Measurements from ENCODE around the gene LDLRAD4.

The LDLRAD4 gene

DNA sequence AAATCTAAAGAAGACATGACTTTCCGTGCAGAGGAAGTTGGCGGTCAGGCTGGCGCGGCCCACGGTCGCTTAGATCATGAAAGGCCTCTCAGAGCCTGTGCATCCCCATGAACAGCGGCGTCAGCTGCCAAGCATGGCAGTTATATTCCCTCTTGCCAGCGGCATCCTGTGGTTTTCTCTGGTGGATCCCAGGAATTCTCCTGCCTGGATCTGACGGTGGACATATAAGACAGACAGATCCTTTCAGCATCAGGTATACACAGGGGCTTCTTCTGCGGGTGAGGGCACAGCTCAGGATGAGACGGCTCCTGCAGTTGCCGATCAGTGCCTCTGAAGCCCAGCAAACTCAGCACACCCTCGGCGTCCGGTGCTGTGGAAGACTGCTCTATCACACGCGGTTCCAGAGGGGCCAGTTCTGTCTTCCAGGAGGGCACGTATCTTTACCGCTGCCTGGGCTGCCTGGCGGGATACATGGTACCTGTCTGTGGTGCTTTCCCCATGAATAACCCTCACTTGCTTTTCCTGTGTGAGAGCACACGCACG lies 157.8 kb downstream of the LDLRAD4 start:
- DNase-seq: peak; percentile 65

DNA sequence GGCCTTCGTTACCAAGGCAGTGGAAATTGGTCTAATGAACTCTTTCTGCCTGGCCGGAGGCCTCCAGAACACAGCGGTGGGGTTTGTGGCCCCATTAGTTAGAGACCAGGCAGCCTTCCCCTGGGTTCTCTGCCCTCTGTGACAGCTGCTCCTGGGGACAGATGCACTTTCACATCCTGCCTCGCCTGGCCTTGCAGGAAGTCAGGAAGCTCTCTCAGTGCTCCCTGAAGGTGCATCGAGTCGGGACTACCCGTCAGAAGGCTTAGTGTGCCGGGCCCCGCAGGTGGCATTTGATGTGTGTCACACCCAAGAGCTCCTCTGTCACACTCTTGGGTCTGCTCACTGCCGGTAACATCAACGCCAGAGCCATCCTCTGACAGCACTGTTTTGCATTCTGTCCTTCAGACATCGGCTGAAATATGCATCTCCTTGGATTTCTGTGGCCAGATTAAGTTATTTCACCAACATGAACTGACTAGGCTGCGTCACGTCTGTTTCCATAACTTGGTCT lies 158.3 kb downstream of the LDLRAD4 start:
- peak; percentile 75 for DNase-seq

DNA sequence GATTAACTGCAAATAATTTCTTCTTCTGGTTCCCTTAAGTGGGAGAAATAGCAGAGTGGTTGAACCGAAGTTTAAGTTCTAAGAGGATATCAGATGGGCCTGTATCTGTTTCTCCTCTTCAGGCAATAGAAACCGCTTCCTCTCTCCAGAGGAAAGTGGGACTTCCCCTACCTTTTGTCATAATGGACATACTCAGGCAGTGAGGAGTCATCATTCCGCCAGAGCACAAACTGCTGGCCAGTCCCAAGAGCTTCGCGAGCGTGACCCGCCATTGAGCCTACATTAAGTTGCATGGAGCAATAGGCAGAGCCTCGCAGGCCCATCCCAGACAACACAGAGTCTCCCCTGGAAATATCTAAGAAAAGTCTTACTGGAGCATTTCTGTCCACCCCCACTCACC lies 158.9 kb downstream of the LDLRAD4 start:
- peak; percentile 58 for DNase-seq

GRCh38 chr18:13378150-13378549 lies 159.6 kb downstream of the LDLRAD4 start:
- DNase-seq: peak; percentile 54

- no peak for DNase-seq
Measured at GRCh38 chr18:13379062-13379865, 160.7 kb downstream of the LDLRAD4 start.

DNA sequence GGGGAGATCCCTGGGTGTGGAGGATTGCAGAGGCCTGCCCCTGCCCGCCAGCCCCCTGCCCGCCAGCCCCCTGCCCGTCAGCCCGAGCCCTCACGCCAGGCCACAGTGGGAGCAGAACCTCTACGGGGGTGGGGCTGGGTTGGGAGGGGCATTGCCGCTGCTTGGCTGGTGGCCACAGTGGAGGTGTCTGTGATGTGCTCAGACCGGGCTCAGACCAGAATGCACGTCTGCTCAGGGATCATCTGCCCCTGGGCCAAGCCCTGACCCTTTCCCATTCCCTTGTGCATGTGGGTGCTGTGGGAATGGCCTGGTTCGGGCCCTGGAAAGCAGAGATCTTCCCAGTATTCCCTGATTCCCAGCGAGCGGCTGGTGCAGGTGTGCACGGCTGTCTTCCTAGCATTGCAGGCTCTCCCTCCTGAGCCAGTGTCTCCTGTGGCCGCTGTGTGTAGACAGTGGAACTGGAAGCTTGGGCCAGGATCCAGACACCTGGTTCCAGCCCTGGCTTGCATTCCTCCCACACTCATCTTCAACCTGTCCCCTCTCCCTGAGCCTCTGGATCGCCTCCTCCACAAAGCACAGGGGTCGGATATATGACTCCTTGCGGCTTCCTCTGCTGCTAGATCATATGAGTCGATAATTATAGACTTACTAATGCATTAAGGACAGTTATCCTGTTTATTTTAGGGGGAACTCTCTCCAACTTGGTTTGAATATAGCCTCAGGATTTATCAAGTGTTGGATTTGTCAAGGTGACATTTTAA lies 161.6 kb downstream of the LDLRAD4 start:
- no peak for DNase-seq

- DNase-seq: no peak
Measured at GRCh38 chr18:13380691-13381070, 162.1 kb downstream of the LDLRAD4 start.

- no peak for DNase-seq
Measured at GRCh38 chr18:13381331-13381730, 162.8 kb downstream of the LDLRAD4 start.

- peak; percentile 77 for DNase-seq
Measured at GRCh38 chr18:13381944-13382365, 163.4 kb downstream of the LDLRAD4 start.

GRCh38 chr18:13382366-13382953 lies 163.9 kb downstream of the LDLRAD4 start:
- DNase-seq: peak; percentile 83

GRCh38 chr18:13382954-13383827 lies 164.6 kb downstream of the LDLRAD4 start:
- DNase-seq: peak; percentile 43

- no peak for DNase-seq
Measured at GRCh38 chr18:13386891-13387801, 168.6 kb downstream of the LDLRAD4 start.

- DNase-seq: no peak
Measured at GRCh38 chr18:13387855-13388548, 169.4 kb downstream of the LDLRAD4 start.

GRCh38 chr18:13388586-13389490 lies 170.3 kb downstream of the LDLRAD4 start:
- no peak for DNase-seq

- DNase-seq: no peak
Measured at GRCh38 chr18:13389491-13390131, 171.1 kb downstream of the LDLRAD4 start.

DNA sequence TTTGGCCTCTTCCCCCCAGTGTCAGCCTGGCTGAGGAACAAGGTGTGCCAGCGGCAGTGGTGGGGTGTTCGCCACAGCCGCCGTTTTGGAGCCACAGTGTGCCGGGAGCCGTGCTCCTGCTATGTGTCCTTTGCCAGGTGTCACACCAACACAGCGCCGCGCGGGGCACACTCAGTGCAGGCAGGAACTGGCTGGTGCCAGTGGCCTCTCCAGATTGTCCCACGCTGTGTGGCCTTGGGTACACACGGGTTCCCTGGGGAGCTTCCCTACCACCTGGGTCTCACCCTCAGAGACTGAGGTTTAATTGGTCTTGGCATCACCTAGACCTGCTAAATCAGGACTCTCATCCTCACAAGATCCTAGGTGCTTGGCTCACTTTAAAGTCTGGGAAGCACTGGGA lies 171.6 kb downstream of the LDLRAD4 start:
- DNase-seq: no peak

DNA sequence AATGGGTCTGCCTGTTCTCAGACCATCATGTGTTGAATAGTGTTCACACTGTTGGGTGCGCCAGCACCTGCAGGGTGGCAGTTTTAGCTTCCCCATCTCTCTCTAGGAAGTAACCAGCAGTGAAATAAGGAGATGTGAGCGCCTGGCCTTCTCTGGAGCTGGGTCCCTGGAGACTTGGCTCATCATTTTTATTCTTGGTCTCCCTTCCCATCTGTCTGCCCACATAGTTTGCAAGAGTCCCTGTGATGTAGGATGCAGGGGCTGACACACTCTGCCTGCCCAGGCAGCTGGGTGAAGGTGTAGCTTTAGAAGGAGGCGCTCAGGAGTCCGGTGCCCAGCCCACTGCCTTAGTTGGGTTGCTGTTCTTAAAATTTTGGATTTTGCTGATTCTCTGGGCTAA lies 172.2 kb downstream of the LDLRAD4 start:
- DNase-seq: no peak

- no peak for DNase-seq
Measured at GRCh38 chr18:13392029-13392750, 173.6 kb downstream of the LDLRAD4 start.
